Keratinocyte (primary cell): ENCODE results near the gene LRRC37A3.
"Not testable (repeated sequence)": the region's sequence is repeated elsewhere in the genome, so short reads cannot be mapped to it uniquely, and the experiment has no call there.

Experiments
- CTCF ChIP-seq, 3 experiments: IDR thresholded peaks in 1 of 3; conservative IDR thresholded peaks in 1 of 3; optimal IDR thresholded peaks in 1 of 3; 2 replicates in 2 of 3; 3 replicates in 1 of 3; pipeline versions ENCODE3 to v1.5.1; 2011; ENCODE audit warnings: low read length in 3 of 3, mild to moderate bottlenecking in 3 of 3, moderate library complexity in 2 of 3, control low read depth in 1 of 3, inconsistent platforms in 1 of 3; ENCODE audit not compliant: insufficient read depth in 2 of 3; ENCODE audit errors: extremely low read depth in 1 of 3
- EZH2 ChIP-seq: IDR thresholded peaks from one replicate; pipeline ENCODE4 v1.6.1; 2012; ENCODE audit warnings: inconsistent platforms, mild to moderate bottlenecking, low read length, moderate library complexity

- TF ChIP-seq CTCF (optimal IDR thresholded peaks at IDR 0.05 in 1 of 3, IDR thresholded peaks at IDR 0.05 in 1 of 3, conservative IDR thresholded peaks at IDR 0.05 in 1 of 3; ENCODE audit: extremely low read depth in 1 of 3, insufficient read depth in 2 of 3, low read length in 3 of 3); EZH2: not testable (repeated sequence)
Observed at GRCh38 chr17:64837018-64837761, 82.1 kb downstream of the LRRC37A3 start.
